ENCODE measurements around the gene INPP5B. TPM values are rescaled to one million over a fixed set of nuclear protein-coding genes. Genes with fewer than 3 reads are reported as not detected.

INPP5B gene
- 13.4 TPM for polyA plus RNA-seq (2012; ENCODE audit: insufficient read length, low read depth)

- peak; percentile 17; the same call in 1 of the 2 replicates for TF ChIP-seq POLR2AphosphoS5 (IDR thresholded peaks at IDR 0.05; ENCODE audit: low read depth, low read length)
- no peak for TF ChIP-seq REST (IDR thresholded peaks at IDR 0.05; ENCODE audit: insufficient read depth in 1 of 2, low read depth in 2 of 2, low read length in 2 of 2)
- TF ChIP-seq SIN3A (IDR thresholded peaks at IDR 0.05; ENCODE audit: borderline replicate concordance, insufficient read depth, low read length): peak; percentile 69; the same call in 1 of the 2 replicates
- TF ChIP-seq FOXP2 (optimal IDR thresholded peaks at IDR 0.05; ENCODE audit: borderline replicate concordance, extremely low read depth, extremely low read length, insufficient read depth): peak; percentile 77
Observed at GRCh38 chr1:37946703-37947360, at the start of gene INPP5B. INPP5B (minus strand) TSS chr1:37947053; CDS start chr1:37946308, 745 bp downstream.

GRCh38 chr1:37995751-37996345 lies 49.0 kb upstream of the INPP5B start:
- TF ChIP-seq FOXP2 (optimal IDR thresholded peaks at IDR 0.05; ENCODE audit: borderline replicate concordance, extremely low read depth, extremely low read length, insufficient read depth): peak; percentile 66
- no peak for TF ChIP-seq SIN3A (IDR thresholded peaks at IDR 0.05; ENCODE audit: borderline replicate concordance, insufficient read depth, low read length)

- TF ChIP-seq SIN3A (IDR thresholded peaks at IDR 0.05; ENCODE audit: borderline replicate concordance, insufficient read depth, low read length) (no peak), FOXP2 (optimal IDR thresholded peaks at IDR 0.05; ENCODE audit: borderline replicate concordance, extremely low read depth, extremely low read length, insufficient read depth) (no peak), POLR2AphosphoS5 (IDR thresholded peaks at IDR 0.05; ENCODE audit: low read depth, low read length) (no peak), TAF1 (IDR thresholded peaks at IDR 0.05; ENCODE audit: borderline replicate concordance, insufficient read depth, low read length) (no peak), REST (IDR thresholded peaks at IDR 0.05; ENCODE audit: insufficient read depth in 1 of 2, low read depth in 2 of 2, low read length in 2 of 2) (no peak)
Observed at GRCh38 chr1:37994886-37995566, 48.2 kb upstream of the INPP5B start.

GRCh38 chr1:37989361-37989930 lies 42.6 kb upstream of the INPP5B start:
- TF ChIP-seq FOXP2 (optimal IDR thresholded peaks at IDR 0.05; ENCODE audit: borderline replicate concordance, extremely low read depth, extremely low read length, insufficient read depth): no peak
- no peak for TF ChIP-seq POLR2AphosphoS5 (IDR thresholded peaks at IDR 0.05; ENCODE audit: low read depth, low read length)
- TF ChIP-seq REST (IDR thresholded peaks at IDR 0.05; ENCODE audit: insufficient read depth in 1 of 2, low read depth in 2 of 2, low read length in 2 of 2): no peak
- no peak for TF ChIP-seq TAF1 (IDR thresholded peaks at IDR 0.05; ENCODE audit: borderline replicate concordance, insufficient read depth, low read length)
- TF ChIP-seq SIN3A (IDR thresholded peaks at IDR 0.05; ENCODE audit: borderline replicate concordance, insufficient read depth, low read length): no peak

- TF ChIP-seq REST (IDR thresholded peaks at IDR 0.05; ENCODE audit: insufficient read depth in 1 of 2, low read depth in 2 of 2, low read length in 2 of 2): no peak
- TF ChIP-seq TAF1 (IDR thresholded peaks at IDR 0.05; ENCODE audit: borderline replicate concordance, insufficient read depth, low read length): no peak
- no peak for TF ChIP-seq FOXP2 (optimal IDR thresholded peaks at IDR 0.05; ENCODE audit: borderline replicate concordance, extremely low read depth, extremely low read length, insufficient read depth)
- no peak for TF ChIP-seq SIN3A (IDR thresholded peaks at IDR 0.05; ENCODE audit: borderline replicate concordance, insufficient read depth, low read length)
- TF ChIP-seq POLR2AphosphoS5 (IDR thresholded peaks at IDR 0.05; ENCODE audit: low read depth, low read length): no peak
Observed at GRCh38 chr1:37987679-37988078, 40.8 kb upstream of the INPP5B start.
